Cardiac muscle cell (in vitro differentiated cells and primary cell): Measurements from ENCODE around the gene HYDIN. TPM values are rescaled to one million over a fixed set of nuclear protein-coding genes. Genes with fewer than 3 reads are reported as not detected.

ENCODE experiments used
- DNase-seq, 2 donors: peaks; one replicate each; pipeline versions ENCODE4 v3.0.0 to v3.0.0-alpha.2; 2010 to 2017; ENCODE audit warnings: low read depth in 1 of 2, low spot score in 1 of 2
- H3K27ac ChIP-seq: fragments of 200-600 bp; sonication (generic); 2 replicates; pipeline ENCODE4 v1.5.1; 2016
- H3K27me3 ChIP-seq: fragments of 200-600 bp; sonication (generic); 2 replicates; pipeline ENCODE4 v1.6.0; 2016; ENCODE audit warnings: control low read depth
- H3K36me3 ChIP-seq: fragments of 200-600 bp; sonication (generic); 2 replicates; pipeline ENCODE4 v1.5.1; 2016; ENCODE audit warnings: control low read depth
- H3K4me1 ChIP-seq: fragments of 200-600 bp; sonication (generic); 2 replicates; pipeline ENCODE4 v1.8.1; 2017; ENCODE audit warnings: low read depth, mild to moderate bottlenecking, mixed run types
- H3K4me3 ChIP-seq: fragments of 200-600 bp; sonication (generic); 2 replicates; pipeline ENCODE4 v1.5.1; 2016; ENCODE audit warnings: mild to moderate bottlenecking
- H3K9me3 ChIP-seq: fragments of 200-600 bp; sonication (generic); 2 replicates; pipeline ENCODE4 v1.5.1; 2017; ENCODE audit warnings: low read depth, mild to moderate bottlenecking, control low read depth
- polyA plus RNA-seq: library from polyadenylated mRNA; unstranded; fragments of >200 nt; fragmentation: Nextera tagmentation; extraction: Ambion mirVana; gene quantifications from 2 replicates; pipeline ENCODE4 v1.2.1, GENCODE V29; 2016
- total RNA-seq: library from RNA; depleted of rRNA; stranded (reverse); fragments of >200 nt; gene quantifications from 2 replicates; pipeline ENCODE4 v1.2.3, GENCODE V29; 2016
- TF ChIP-seq, protein P1 (sequence below): IDR thresholded peaks from 2 replicates; pipeline ENCODE4 v1.5.1; 2012; ENCODE audit warnings: low read depth, mild to moderate bottlenecking, low read length

The HYDIN gene
- total and polyA plus RNA-seq, 2 experiments from 2014 or later = 1.8 to 2.0 TPM

DNA sequence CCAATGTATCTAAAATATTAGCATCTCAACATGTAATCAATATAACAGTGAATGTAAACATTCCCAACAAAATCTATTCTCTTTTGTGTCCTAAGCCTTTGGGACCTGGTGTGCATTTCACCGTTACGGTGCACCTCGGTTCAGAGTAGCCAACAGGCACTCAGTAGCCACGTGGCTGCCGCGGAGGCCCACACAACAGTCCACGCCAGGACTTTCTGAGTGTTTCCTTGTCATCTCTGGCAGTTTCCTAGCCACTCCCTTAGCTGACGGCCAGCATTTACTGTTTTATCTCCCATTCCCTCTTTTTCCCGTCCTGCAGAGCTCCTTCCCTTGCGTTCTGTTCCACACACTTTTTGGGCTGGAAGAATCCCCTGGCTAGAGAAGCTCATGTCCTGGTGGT, 465.9 kb downstream of the HYDIN start:
- Histone ChIP-seq H3K9me3 (no peaks in the 10 kb centered on the region), H3K27me3 (no peaks in the 10 kb centered on the region), H3K27ac (no peak overlapping the region), H3K4me1 (no peaks in the 10 kb centered on the region), H3K36me3 (no peaks in the 10 kb centered on the region), H3K4me3 (no peak overlapping the region)
- no peak for DNase-seq
- TF ChIP-seq, protein P1, sequence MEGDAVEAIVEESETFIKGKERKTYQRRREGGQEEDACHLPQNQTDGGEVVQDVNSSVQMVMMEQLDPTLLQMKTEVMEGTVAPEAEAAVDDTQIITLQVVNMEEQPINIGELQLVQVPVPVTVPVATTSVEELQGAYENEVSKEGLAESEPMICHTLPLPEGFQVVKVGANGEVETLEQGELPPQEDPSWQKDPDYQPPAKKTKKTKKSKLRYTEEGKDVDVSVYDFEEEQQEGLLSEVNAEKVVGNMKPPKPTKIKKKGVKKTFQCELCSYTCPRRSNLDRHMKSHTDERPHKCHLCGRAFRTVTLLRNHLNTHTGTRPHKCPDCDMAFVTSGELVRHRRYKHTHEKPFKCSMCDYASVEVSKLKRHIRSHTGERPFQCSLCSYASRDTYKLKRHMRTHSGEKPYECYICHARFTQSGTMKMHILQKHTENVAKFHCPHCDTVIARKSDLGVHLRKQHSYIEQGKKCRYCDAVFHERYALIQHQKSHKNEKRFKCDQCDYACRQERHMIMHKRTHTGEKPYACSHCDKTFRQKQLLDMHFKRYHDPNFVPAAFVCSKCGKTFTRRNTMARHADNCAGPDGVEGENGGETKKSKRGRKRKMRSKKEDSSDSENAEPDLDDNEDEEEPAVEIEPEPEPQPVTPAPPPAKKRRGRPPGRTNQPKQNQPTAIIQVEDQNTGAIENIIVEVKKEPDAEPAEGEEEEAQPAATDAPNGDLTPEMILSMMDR = no peak

DNA sequence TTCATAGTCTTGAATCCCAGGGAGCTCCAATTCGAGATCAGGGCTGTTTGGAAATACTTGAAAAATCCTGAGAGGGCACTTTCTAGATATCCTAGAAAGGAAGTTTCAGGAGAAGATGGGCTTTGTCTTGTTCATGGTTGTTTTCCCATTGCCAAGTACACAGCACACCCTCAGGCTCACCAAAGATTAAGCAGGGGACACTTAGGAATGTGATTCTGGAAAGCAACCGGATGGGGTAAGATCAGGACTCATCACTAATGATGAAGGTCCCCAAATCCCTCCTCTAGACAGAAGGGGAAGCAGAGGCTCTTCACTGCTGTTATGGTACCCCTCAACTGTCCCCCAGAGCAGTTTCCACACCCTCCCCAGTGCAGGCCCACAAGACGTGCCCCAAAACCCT, 470.3 kb downstream of the HYDIN start:
- Histone ChIP-seq H3K27ac (no peak overlapping the region), H3K4me1 (no peaks in the 10 kb centered on the region), H3K36me3 (no peaks in the 10 kb centered on the region), H3K27me3 (no peaks in the 10 kb centered on the region), H3K4me3 (no peak overlapping the region), H3K9me3 (no peaks in the 10 kb centered on the region)
- TF ChIP-seq, protein P1 = no peak
- DNase-seq = no peak

DNA sequence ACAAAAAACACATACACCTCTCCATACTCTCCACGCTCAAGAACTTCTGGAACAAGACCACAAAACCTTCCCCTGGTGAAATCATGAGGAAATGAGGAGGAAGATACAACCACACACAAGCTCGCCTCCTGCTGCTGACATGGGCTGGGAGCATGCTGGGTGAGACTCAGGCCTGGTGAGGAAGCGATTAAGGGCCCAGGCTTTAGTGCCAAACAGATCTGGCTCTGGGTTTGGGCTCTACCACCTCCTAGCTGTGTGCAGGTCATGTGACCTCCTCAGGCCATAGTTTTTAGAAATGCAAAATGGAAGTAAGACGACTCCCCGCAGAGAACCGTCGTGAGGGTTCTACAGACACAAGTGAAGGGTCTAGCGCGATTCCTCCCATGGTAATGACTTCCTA, 470.9 kb downstream of the HYDIN start:
- H3K27ac ChIP-seq = no peak overlapping the region
- no peaks in the 10 kb centered on the region for H3K4me1 ChIP-seq
- H3K4me3 ChIP-seq = no peak overlapping the region
- no peaks in the 10 kb centered on the region for H3K9me3 ChIP-seq
- no peaks in the 10 kb centered on the region for H3K36me3 ChIP-seq
- H3K27me3 ChIP-seq = no peaks in the 10 kb centered on the region
- TF ChIP-seq, protein P1 = no peak
- no peak for DNase-seq

DNA sequence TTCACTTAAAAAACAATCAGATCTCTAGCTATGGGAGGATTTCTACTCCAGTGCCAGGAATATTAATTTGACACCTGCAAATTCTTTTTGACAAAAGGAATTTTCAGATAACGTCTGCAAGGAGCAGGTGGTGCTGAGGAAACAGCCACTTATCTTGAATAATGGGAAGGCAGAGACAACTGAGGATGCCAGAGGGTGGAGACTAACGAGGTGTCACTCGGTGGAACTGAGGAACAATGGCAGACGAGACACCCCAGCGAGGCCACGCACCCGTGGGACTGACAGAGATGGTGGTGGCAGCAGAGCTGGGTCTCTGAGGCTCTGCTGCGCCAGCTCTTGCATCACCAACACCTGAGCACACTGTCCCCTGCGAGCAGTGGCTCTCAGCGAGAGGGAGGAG, 471.7 kb downstream of the HYDIN start:
- no peak overlapping the region for H3K27ac ChIP-seq
- H3K4me1 ChIP-seq = no peaks in the 10 kb centered on the region
- TF ChIP-seq, protein P1 = no peak
- H3K9me3 ChIP-seq = no peaks in the 10 kb centered on the region
- no peaks in the 10 kb centered on the region for H3K27me3 ChIP-seq
- H3K36me3 ChIP-seq = no peaks in the 10 kb centered on the region
- H3K4me3 ChIP-seq = no peak overlapping the region
- no peak for DNase-seq

Other genes with a start within 250 kb of the HYDIN start
- gene CMTR2, start 58.7 kb upstream of the HYDIN start, total RNA-seq = 21.5 and 38.6 TPM in 2 replicates
- gene CMTR2, start 58.7 kb upstream of the HYDIN start, polyA plus RNA-seq = 13.9 and 20.4 TPM in 2 replicates
- 0.36 and 1.3 TPM in 2 replicates for gene CALB2, start 128.0 kb upstream of the HYDIN start, total RNA-seq
- 0.34 and 0.45 TPM in 2 replicates for gene CALB2, start 128.0 kb upstream of the HYDIN start, polyA plus RNA-seq
- not detected in 2 replicates for gene TLE7, start 211.3 kb upstream of the HYDIN start, total RNA-seq
- not detected in 2 replicates for gene TLE7, start 211.3 kb upstream of the HYDIN start, polyA plus RNA-seq
- 6.7 and 8.0 TPM in 2 replicates for gene ZNF23, start 231.5 kb upstream of the HYDIN start, total RNA-seq
- gene ZNF23, start 231.5 kb upstream of the HYDIN start, polyA plus RNA-seq = 8.5 and 12.2 TPM in 2 replicates